Measurements from ENCODE around the gene PTPRN2.
"Not testable (repeated sequence)": the region's sequence is repeated elsewhere in the genome, so short reads cannot be mapped to it uniquely, and the experiment has no call there.

Gene PTPRN2

DNA sequence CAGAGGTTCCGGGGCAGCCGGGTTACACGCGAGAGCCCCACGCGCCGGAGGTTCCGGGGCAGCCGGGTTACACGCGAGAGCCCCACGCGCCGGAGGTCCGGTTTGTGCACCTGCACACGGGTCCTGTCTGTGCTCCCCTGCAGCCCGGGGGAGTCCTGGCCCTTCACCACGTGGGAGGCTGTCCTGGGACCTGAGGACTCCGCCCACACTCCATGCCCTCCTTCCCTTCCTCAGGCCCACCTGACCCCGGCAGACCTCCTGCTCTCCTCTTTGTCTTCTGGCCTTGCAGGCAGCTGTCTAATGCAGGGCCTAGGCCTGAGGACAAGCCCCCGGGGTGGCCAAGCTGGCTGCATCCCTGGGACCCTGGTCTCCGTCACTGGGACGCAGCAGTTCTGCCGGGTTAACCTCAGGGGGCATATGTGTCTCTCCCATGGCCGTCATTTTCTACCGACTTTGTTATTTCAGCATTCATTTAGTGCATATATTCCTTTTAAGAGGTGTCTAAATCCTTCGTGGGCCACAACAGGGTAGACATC is 876.2 kb downstream of the PTPRN2 start:
- in situ Hi-C loops (cut with MboI; ENCODE audit: low pct_unique_long_range_greater_than_20kb, low sequenced_read_pairs), result no loop called here
- no peak for DNase-seq

- in situ Hi-C loops (cut with MboI; ENCODE audit: low pct_unique_long_range_greater_than_20kb, low sequenced_read_pairs), result no loop called here
- no peak for DNase-seq
These were observed 877.2 kb downstream of the PTPRN2 start for GRCh38 chr7:157710396-157710795.

- in situ Hi-C loops (cut with MboI; ENCODE audit: low pct_unique_long_range_greater_than_20kb, low sequenced_read_pairs), result no loop called here
- DNase-seq, result no peak
These were observed 877.9 kb downstream of the PTPRN2 start for GRCh38 chr7:157709531-157710251.

DNA sequence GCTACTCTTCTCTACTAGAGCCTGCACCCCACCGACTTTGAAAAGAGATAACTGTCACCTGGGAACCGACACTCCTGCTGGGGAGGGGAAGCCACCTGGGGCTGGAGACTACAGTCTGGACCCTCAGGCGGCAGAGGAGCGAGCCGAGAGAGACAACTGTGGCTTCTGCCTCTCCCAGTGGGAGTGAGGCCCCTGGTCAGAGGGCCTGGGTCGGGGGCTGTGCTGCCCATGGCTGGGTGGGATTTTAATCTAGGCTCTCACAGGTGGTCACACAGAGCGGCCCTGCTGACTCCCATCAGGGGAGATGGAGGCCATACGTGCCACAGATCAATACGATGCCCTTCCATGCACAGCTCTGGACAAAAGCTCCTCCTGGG is 878.7 kb downstream of the PTPRN2 start:
- DNase-seq, result no peak
- in situ Hi-C loops (cut with MboI; ENCODE audit: low pct_unique_long_range_greater_than_20kb, low sequenced_read_pairs), result no loop called here

DNA sequence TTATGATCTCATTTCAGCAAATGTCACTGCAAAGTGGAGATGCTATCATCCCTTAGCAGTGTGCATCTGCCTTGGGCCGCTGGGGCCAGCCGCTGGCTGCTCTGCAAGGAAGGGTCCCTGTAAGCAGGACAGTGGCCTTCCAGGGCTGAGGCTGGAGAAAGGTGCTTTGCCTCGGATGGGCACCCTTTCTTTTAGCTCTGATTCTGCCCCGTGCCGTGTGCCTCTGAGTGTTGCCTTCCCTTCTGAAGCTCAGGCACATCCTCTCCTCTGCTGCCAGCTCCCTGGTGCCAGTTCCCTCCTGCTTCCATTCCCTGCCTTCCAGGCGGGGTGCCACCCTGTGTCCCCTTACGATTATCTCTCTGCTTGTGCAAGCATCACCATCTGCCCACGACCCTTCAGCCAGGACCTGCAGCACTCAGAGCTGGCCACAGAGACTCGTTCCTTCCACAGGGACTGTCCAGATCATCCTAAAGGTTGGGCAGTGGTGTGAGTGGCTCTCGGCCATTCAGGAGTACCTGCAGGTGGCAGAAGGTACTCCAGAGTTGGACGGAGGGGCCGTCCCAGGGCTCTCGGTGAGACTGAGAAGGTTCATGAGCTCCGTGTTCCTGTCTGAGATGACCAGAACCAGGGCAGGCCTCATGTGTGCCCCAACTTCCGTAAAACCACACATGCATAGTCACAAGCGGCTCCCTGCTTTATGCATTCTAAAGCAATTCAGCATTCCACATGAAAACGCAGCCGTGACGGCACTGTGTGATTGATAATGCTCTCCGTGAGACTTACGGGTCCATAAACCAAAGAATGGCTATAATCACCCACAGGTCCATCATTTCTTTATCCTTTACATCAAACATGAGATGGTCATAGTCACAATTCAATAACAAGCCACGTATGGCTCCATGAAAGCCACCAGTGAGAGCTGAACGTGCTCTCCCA is 879.4 kb downstream of the PTPRN2 start:
- no peak for DNase-seq
- in situ Hi-C loops (cut with MboI; ENCODE audit: low pct_unique_long_range_greater_than_20kb, low sequenced_read_pairs), result no loop called here

DNA sequence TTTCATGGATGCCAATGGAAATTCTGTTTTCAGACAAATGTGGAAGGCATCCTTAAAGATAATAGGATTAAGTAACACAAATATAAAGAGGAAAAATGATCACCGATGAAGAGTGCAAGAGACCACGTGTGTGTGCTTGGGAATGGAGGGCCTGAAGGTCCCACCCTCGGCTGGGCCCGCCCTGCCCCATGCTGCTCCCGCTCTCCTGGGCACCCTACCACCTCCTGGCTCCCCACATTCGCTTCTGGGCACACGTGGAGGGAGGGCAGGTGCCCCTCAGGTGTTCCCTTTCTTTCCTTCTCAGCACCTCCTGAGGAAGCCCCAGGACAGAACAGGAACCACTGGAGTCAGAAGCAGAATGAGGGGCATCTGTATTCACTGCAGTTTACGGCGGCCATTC is 883.3 kb downstream of the PTPRN2 start:
- in situ Hi-C loops (cut with MboI; ENCODE audit: low pct_unique_long_range_greater_than_20kb, low sequenced_read_pairs), result no loop called here
- DNase-seq, result no peak

DNA sequence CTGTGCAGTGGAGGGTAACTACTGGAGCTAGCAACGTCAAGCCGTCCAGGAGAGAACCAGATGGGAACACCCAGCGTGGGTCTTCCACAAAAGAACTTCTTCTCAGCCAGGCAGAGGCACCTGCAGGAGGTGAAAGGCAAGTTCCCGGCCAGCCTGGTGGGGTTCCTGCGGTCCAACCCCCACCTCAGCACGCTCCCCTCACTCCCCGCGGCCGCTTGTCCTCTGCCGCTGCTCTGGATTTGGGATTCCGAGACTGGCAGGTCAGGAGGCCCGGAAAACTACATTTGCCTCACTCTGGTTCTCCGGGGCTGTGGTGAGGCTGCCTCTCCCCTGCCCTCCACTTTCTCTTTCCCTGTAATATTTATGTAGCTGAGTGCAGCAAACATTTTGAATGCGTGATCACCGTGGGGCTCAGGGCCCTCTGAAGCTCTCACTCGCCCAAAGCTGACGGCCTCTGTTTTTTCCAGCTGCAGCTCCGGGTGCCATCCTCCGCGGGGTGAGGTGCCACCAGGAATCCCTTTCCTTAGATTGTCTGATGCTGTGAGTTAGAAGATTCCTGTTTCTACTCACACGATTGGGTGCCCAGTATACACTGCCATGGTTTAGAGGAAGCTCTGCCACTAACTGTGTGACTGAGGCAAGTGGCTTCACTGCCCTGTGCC is 884.0 kb downstream of the PTPRN2 start:
- in situ Hi-C loops (cut with MboI; ENCODE audit: low pct_unique_long_range_greater_than_20kb, low sequenced_read_pairs), result no loop called here
- no peak for DNase-seq

- in situ Hi-C loops (cut with MboI; ENCODE audit: low pct_unique_long_range_greater_than_20kb, low sequenced_read_pairs), result no loop called here
- DNase-seq, result no peak
These were observed 884.5 kb downstream of the PTPRN2 start for GRCh38 chr7:157703131-157703530.

DNA sequence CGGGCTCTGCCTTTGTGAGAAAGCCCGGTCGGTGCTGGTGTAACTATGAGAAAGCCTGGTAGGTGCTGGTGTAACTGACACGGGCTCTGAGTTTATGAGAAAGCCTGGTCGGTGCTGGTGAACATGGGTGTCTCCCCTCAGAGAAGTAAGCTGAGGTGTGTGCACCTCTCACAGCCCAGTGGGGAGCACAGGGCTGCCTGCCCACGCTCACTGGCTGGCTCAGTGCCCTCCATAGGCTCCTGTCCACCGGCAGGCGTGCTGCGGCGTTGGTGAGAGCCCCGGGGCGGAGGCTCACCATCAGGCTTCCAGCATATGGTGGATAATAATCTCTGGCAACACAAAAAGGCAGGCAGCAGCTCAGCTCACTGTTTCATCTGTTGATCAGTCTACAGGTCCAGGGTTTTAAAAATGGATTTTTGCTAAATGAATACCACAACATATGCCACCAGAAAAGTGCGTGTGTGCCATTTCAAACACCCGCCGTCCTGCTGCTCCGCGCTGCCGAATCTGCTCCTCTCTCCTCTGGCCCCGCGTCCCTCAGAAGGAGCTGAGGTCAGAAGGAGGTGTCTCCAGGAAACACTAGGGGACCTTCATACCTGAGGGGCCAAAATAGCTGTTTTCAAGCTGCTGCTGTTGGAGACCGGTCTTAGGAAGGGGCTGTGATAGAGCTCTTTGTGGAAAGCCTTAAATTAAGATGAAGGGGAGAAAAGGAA is 885.2 kb downstream of the PTPRN2 start:
- in situ Hi-C loops (cut with MboI; ENCODE audit: low pct_unique_long_range_greater_than_20kb, low sequenced_read_pairs), result no loop called here
- no peak for DNase-seq

DNA sequence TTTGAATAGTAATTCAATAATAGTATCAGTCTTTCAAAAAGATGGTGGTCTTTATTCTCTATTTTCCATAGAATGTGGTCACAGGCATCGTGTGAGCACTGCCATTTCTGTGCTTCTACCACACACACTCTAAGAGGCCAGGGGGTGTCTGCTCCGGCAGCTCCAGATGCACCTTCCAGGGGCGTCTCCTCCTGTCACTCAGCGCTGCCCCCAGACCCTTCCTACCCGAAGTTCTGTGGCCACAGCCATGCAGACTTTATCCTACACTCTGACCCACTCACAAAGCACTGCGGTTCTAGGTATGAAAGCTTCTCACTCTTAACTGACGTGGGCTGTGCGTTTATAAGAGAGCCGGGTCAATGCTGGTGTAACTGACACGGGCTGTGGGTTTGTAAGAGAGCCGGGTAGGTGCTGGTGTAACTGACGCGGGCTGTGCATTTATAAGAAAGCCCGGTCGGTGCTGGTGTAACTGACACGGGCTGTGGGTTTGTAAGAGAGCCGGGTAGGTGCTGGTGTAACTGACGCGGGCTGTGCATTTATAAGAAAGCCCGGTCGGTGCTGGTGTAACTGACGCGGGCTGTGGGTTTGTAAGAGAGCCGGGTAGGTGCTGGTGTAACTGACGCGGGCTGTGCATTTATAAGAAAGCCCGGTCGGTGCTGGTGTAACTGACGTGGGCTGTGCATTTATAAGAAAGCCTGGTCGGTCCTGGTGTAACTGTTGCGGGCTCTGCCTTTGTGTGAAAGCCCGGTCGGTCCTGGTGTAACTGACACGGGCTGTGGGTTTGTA is 886.0 kb downstream of the PTPRN2 start:
- in situ Hi-C loops (cut with MboI; ENCODE audit: low pct_unique_long_range_greater_than_20kb, low sequenced_read_pairs), result not testable (repeated sequence)

DNA sequence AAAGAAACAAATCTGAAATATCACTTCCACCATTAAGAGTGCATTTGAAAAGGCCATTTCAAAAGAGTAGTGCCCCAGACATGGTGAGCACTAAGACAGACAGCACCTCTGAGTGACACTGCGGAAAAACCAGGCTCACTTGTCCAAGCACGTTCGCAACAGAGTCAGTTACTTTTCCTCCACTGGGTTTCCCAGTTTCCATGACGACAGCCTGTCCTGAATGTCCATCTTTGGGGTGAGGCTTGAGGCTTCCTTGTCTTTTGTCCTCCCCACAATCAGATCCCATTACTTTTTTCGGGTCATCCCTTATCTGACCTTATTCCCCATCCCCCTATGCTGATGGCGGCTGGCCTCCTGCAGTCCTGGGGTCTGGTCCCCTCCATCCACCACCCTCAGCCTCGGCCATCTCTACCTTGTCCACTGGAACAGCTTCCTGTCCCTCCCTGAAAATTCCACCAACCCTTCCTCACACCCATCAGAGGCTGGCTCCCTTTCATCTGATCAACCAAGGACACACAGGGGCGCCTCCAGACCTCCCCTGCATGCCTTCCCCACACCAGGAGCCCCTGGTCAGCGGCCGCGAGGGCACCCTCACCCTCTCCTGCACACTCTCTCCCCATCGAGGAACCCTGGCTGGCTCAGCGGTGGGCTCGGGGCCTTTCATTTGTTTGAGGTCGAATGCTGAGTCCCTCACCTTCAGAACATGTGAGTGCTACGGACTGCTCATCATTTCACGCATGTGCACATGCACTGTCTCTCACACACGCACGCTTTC is 887.2 kb downstream of the PTPRN2 start:
- in situ Hi-C loops (cut with MboI; ENCODE audit: low pct_unique_long_range_greater_than_20kb, low sequenced_read_pairs), result no loop called here

More for the DNA sequence above, 886.0 kb downstream of the PTPRN2 start:
- not testable (repeated sequence) for DNase-seq

GRCh38 chr7:157699357-157700013 is 888.1 kb downstream of the PTPRN2 start:
- no peak for DNase-seq
- in situ Hi-C loops (cut with MboI; ENCODE audit: low pct_unique_long_range_greater_than_20kb, low sequenced_read_pairs), result no loop called here

More for the DNA sequence above, 887.2 kb downstream of the PTPRN2 start:
- DNase-seq, result no peak

GRCh38 chr7:157697287-157697686 is 890.3 kb downstream of the PTPRN2 start:
- in situ Hi-C loops (cut with MboI; ENCODE audit: low pct_unique_long_range_greater_than_20kb, low sequenced_read_pairs); DNase-seq: not testable (repeated sequence)

GRCh38 chr7:157695609-157696008 is 892.0 kb downstream of the PTPRN2 start:
- DNase-seq; in situ Hi-C loops (cut with MboI; ENCODE audit: low pct_unique_long_range_greater_than_20kb, low sequenced_read_pairs): not testable (repeated sequence)

DNA sequence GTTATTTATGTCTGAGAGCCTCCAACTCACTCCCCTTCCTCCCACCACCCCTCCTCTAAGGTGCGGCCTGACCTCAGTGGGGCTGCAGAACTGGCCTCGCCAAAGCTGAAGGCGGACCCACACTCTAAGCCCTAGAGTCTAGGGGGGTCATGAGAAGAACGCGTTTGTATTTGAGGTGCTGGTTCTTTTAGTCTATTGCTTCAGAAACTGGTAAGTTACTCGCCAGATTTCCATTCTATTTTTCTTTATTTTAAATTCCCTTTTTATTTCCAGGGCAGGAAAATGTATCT is 893.3 kb downstream of the PTPRN2 start:
- no peak for DNase-seq
- in situ Hi-C loops (cut with MboI; ENCODE audit: low pct_unique_long_range_greater_than_20kb, low sequenced_read_pairs), result no loop called here

DNA sequence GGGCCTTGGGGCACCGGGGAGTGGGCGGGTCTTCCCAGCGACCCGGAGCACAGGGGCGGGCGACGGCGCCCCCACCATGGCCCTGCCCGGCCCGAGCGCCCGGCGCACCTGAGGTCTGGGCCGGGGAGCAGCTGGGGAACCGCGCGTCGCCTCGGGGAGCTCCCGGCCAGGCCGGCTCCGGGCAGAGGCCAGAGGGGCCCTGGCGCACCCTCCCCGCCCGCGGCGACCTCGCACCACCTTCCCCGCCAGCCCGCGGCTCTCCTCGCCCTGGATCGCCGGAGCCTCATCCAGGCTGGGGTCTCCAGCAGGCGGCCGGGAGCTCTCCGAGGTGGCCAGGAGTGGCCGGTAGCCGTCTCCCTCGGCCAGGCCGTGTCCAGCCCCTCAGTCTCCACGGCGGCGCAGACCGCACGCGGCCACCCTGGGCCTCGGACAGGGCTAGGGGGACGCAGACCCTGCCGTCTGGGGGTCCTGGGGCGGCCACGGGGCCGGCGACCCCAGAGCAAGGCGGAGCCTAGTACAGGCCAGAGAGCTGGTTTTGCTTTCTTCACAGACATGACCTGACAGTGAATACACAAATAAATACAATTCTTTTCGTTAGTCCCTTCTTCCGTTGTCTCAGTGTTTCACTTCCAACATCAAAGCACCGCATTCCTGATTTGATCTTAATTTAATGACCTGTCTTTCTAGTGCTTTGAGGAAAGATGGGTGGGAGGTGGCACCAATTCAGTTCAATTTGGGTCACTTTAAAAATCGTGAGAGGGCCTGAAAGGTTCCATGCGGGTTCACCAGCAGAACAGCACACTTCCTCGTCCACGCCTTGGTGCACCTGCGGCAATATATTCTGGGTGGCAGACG is 893.9 kb downstream of the PTPRN2 start:
- no peak for DNase-seq
- in situ Hi-C loops (cut with MboI; ENCODE audit: low pct_unique_long_range_greater_than_20kb, low sequenced_read_pairs), result no loop called here
